Left renal pelvis (tissue), 4 donors: ENCODE results near the gene ALOXE3. TPM values are rescaled to one million over a fixed set of nuclear protein-coding genes. Genes with fewer than 3 reads are reported as not detected.
"Not testable (repeated sequence)": the region's sequence is repeated elsewhere in the genome, so short reads cannot be mapped to it uniquely, and the experiment has no call there.

Experiments
- DNase-seq, 4 donors: peaks; one replicate each; pipeline ENCODE4 v3.0.0-alpha.2; 2013; ENCODE audit warnings: low read depth in 4 of 4, low spot score in 3 of 4
- polyA plus RNA-seq, 4 donors: library from polyadenylated mRNA; unstranded; fragments of 120-200 nt; gene quantifications; one replicate each; pipeline ENCODE4 v1.2.1, GENCODE V29; 2013; ENCODE audit not compliant: insufficient read length in 4 of 4

The ALOXE3 gene
- polyA plus RNA-seq, 4 donors = 0.24 TPM; not detected in 3

DNA sequence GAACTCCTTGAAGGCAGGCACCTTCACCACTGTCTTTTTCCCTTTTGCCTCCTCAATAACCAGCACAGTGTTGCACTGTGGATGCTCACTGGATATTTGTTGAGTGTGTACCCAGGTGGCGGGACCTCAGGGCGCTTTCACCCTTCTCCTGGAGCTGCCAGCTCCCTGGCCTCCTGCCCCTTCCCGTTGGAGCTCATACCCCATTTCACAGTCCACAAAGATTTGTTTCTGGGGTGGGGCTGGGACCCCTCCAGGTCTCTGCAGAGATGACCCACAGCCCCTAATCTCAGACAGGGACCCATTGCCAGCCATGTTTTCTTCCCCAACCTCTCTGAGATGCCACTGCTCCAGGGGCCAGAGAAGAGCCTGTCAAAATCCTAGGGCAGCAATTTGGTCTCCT, 43.2 kb downstream of the ALOXE3 start:
- no peak for DNase-seq

DNA sequence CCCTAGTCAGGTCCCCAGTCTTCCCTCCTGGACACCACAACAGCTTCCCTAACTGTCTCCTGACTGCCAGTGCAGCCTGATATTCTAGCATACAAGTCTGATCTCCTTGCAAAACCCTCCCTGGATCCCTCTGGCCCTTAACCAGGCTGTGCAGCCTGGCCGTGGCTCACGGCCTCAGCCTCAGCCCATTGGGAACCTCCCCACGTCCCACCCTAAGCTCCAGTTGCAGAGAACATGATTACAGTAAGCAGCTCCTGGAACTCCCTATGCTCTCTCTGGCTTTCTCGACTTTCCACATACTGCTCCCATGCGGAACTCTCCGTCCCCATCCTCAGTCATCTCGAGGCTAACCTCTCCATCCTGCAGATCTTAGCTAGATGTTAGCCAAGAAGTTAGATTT, 43.8 kb downstream of the ALOXE3 start:
- DNase-seq = no peak

DNA sequence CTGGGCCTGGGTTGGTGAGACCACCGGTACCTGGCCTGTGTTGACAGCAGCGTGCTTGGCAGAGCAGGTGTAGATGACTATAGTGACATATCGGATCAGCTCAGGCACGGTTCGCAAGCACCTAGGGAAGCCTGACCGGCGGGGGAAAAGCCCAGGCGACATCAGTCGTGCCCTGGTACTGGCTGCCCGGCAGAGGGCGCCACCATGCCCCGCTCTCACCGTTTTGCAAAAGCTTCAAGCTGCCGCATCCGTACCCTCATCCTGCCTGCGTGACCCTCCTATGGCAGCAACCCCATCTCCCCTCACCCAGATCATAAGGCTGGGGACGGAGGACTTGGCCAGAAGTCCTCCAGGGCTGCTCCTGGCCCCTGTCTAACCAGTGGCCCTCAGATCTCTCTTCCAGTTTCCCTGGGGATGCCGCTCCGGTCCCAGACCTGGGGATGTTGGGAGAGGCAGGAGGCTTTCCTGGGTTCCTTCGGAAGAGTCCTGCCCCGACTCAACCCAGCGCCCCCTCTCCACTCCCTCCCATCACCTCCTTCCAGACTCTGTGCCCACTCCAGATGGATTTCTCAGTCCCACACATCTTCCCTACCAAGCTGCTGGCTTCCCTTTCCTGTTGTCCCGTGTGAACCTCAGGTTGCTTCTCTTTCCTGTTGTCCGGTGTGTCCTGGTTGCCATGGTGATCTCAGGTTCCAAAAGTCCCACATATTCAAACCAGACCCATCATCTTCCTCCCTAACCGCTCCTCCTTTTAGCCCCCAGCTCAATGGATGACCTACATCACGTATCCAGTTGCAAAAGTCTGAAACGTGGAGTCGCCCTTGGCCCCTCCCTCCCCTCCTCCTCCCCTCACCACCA, 44.5 kb downstream of the ALOXE3 start:
- no peak for DNase-seq

DNA sequence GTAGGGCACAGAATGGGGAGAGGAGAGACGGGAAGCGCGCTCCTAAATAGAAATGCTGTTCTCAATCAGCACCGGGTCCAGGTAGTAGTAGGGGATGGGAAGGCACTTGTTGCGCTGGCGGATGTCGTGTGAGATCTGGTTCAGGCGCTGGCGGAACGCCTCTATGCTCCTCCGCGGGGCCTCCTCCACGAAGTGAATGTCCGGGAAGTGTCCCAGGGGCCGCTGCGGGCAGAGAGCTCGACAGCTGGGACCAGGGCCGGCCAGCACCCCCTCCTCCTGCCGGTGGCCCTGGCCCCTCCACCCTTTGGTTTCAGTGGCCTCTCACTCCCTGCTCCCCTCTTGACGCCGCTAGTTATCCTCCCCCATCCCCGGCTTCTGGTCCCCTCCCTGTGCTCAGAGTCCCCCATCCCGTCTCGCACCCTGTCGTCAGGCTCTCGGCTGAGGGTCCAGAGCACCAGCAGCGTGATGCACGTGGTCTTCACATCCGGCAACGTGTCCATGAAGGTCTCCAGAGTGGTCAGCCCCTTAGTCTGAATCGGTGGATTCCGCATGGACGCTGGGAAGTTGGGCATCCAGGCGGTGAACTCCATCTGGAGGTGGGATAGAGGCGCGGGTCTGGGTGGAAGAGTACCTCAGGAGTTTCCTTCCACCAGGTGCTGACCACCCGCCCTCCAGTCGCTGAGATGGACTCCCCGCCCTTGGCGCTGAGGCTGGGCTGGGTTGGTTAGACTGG, 45.4 kb downstream of the ALOXE3 start:
- no peak for DNase-seq

DNA sequence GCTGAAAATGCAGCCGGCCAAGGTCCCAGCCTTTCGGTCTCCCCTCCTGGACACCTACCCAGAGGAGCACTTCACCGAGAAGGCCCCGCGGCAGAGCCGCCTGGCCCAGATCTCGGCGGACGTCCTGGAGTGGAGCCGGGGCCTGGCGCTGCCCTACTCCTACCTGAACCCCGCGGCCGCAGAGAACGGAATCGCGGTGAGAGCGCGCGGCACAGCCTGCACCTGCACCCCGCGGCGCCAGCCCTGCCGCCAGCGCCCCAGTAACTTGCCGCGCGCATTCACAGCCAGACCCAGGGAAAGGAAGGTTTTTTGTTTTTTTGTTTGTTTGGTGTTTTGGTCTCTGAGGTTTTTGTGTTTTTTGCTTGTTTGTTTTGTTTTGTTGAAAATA, 46.0 kb downstream of the ALOXE3 start:
- DNase-seq = no peak

DNA sequence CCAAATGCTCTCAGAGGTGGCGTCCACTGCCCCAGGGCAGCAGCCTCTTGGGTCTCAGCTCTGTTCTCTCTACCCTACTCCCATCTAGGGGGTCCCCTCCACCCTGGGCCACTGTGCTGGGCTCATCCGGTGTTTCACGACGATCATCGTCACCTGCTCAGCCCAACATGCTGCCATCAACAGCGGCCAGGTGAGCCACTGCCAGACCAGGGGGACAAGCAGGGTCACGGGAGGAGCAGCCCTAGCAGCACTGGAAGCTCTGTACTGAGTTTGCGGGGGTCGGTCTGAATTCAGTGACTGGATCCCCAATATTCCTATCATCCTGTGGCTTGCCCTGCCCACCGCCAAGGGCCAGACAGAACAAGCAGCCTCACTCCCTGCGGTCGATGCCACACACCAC, 46.8 kb downstream of the ALOXE3 start:
- no peak for DNase-seq

DNA sequence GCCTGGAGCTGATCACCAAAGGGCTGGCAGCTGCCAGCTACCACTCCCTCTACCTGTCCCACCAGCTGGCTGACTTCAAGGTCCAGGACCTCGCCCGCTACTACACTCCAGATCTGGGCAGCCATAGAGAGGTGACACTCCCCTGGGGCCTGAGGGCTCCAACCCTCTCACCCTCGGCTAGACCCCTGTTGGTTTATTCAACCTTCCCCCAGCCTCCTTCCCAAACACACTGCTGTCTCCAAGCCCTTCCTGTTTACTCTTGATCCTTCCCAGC, 48.8 kb downstream of the ALOXE3 start:
- no peak for DNase-seq

DNA sequence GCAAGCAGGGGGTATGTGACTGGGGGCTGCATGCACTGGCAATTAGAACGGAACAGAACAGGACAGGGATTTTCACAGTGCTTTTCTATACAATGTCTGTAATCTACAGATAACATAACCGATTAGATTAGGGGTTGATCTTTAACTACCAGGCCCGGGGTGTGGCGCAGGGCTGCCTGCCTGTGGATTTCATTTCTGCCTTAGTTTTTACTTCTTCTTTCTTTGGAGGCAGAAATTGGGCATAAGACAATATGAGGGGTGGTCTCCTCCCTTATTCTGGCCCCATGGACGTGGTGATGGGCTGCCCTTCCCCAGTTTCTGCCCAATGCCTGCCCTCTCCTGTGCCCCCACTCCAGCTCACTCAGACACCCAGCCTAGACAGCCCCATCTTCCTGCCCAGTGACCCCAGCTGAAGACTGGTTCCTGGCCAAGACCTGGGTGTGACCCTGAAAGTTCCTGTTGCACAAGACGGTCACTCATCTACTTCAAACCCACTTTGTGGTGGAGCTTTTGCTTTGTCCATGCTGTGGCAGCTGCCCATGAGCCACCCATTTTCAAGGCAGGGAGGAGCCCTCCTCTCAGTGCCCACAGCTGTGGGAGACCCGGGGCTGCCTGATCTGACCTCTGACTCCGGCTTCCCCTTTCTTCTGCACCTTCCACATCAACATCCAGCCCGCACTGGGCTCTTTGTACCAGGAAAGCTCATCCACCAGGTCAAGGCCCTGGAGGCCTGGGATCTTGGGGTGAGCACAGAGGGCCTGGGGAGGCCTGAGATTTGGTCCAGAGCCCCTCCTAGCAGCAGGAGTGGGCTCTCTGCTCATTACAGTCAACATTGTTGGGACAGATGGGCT, 49.4 kb downstream of the ALOXE3 start:
- DNase-seq = no peak

DNA sequence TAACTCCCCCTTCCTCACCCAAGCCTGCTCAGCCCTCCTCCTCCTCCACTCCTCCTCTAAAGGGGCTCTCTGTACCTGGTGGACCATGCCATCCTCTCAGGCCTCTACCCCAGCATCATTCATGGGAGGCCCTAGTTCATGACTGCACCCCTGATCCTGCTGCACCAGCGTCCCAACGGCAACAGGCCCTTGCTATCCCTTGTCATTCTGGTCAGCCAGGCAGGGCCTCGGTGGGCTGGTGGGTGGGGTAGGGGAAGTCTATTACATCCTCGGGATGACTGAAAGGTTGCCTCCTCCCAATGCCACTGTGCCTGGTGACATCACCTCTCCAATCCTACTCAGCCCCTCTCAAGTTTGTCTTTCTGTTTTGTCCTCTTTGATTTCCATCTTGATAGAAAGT, 50.5 kb downstream of the ALOXE3 start:
- DNase-seq = no peak

DNA sequence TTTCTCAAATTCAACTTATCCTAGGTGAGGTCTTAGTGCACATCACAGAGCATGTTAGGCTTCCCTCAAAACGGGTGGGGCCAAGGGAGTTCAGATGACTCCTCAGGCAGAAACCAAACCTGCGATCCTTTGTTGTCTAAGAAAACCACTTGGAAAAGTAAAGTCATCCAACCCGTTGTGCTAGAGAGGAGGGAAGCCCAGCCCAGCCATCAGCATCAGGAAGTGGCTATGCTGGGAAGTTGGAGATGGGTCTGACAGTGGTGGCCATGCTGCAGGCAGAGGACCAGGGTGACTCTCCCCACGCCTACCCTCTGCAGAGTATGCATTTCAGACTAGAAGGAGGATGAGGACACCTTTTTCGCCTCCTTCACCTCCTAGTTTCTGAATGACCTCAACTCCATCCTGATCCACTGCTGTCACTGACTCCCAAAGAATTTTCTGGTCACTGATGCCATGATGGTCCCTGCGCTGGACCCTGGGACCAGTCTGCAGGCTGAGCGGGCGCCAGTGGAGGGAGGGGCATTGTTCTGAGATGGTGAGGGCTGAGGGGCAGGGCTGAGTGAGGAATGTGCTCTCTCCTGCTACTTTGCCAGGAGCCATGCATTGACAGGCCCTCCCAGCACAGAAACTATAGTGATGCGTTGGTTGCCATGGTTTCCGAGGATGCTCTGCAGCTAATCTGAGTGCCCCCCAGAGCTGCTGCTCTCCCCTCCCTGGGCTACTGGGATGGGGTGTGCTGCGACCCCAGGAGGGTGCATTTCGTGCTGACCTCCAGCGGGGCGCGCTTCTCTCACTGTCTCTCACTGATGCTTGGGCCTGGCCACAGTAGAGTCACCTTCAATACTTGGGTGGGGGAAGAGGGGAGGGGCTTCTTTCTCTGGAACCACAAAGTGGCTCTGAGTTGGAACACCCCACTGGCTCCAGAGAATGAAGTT, 51.2 kb downstream of the ALOXE3 start:
- DNase-seq = no peak

DNA sequence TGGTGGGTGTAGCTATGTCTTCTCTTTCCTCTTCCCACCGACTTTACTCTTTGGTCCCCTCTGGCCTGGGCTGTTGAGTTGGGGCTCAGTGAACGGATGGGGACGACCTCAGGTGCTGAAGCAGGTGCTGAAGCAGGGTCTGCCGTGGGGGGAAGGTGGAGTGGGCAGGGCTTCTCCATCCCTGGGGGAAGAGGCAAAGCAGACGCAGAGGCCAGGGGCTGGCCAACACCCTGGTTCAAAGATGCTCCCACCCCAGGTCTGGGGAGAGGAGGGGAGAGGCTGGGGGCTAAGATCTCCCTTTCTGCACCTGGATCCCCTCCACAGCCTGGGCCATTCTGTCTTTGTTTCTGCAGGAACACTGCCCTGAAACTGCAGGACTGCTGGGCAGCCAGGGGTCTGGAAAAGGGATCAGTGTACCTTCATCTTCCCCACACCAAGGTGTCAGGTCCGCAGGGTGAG, 53.7 kb downstream of the ALOXE3 start:
- DNase-seq = no peak

DNA sequence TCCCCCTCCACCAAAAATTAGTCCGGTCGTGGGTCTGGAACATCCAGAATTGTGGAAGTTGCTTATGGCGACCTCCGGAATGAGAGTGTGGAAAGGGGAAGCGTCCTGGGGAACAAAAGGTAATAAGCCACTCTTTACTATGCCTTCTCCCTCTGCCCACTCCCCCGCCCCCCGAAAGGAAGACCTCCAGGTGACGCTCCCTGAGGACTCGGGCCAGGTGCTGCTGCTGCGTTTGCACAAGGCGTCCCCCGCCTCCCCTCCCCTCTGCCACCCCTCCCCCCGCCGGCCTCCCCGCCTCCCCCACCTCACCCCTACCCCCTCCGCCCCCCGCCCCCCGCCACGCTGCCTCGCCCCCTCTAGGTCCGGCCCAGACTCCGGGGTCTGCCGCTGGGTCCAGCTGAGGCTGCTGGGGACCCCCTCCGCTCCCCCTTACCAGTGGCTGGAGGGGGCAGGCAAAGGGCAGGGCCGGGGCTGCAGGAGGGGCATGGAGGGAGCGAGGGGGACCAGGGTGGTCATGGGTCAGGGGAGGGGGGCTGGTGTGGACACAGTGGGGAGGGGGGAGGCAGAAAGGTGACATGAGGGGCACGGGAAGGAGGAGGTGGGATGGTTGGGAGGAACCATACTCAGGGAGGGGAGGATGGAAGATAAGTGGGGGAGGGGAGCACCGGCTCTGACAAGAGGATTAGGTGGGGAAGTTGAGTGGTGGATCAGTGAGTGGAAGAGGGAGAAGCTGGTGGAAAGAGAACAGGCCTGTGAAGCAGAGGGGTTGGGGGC, 54.4 kb downstream of the ALOXE3 start:
- DNase-seq = no peak

DNA sequence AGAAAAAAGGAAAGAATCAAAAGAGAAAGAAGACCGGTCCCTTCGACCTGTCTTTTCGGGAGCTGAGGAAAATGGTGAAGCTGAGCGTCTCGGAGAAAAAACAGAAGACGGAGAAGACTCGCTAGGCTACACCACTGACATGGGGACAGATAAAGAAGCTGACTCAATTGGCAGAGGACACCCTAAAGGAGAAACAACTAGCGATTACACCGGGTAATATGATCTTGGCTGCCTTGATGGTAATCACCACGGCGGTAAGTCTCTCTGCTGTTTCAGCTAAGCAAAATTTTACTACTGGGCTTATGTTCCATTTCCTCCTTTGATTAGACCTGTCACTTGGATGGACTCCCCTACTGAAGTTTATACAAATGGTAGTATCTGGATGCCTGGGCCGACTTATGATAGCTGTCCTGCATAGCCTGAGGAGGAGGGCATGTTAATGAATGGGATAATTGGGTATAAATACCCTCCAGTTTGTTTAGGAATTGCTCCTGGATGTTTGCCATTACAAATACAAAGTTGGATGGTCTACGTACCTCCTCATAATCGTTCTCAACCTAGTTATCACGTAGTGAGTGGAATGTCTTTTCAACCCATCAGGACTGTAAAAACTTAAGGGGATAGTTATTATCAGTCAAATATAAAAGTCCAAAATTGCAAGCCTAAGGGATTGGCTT, 55.4 kb downstream of the ALOXE3 start:
- DNase-seq = no peak

DNA sequence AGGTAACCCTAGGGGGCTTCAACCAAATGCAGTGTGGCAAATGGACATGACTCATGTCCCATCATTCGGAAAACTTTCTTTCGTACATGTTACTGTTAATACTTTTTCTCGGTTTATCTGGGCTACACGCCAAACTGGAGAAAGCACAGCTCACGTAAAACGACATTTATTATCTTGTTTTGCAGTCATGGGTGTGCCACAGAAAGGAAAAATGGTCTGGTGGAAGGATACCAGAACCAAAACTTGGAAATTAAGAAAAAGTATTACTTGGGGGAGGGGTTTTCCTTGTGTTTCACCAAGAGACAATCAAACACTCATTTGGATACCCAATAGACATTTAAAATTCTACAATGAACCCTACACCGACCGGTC, 55.9 kb downstream of the ALOXE3 start:
- DNase-seq = no peak

DNA sequence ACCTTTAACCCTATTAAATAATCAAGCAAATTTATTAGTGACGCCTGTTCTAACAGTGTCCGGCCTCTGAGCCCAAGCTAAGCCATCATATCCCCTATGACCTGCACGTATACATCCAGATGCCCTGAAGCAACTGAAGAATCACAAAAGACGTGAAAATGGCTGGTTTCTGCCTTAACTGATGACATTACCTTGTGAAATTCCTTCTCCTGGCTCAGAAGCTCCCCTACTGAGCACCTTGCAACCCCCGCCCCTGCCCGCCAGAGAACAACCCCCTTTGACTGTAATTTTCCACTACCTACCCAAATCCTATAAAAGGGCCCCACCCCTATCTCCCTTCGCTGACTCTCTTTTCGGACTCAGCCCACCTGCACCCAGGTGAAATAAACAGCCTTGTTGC, 56.5 kb downstream of the ALOXE3 start:
- DNase-seq = not testable (repeated sequence)

DNA sequence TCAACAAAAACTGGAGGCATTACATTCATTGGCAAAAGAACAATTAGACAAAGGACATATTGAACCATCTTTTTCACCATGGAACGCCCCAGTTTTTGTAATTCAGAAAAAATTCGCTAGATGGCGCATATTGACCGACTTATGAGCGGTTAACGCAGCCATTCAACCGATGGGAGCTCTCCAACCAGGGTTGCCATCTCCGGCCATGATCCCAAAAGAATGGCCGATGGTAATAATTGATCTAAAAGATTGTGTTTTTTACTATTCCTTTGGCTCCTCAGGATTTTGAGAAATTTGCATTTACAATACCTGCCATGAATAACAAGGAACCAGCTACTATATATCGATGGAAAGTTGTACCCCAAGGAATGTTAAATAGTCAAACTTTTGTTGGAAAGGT, 58.0 kb downstream of the ALOXE3 start:
- no peak for DNase-seq

DNA sequence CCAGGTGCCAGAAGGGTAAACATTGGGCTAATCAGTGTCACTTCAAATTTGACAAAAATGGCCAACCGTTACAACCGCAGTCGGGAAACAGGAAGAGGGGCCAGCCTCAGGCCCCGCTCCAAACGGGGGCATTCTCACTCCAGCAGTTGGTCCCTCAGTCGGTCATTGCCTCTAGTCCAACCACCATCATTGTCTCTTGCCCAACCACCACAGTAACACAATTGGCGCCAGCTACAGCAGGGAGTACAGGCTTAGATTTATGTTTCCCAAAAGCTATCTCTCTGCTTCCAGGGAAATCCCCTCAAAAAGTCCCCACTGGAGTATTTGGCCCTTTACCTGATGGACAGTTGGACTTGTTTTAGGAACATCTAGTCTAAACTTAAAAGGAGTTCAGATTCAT, 59.2 kb downstream of the ALOXE3 start:
- no peak for DNase-seq

DNA sequence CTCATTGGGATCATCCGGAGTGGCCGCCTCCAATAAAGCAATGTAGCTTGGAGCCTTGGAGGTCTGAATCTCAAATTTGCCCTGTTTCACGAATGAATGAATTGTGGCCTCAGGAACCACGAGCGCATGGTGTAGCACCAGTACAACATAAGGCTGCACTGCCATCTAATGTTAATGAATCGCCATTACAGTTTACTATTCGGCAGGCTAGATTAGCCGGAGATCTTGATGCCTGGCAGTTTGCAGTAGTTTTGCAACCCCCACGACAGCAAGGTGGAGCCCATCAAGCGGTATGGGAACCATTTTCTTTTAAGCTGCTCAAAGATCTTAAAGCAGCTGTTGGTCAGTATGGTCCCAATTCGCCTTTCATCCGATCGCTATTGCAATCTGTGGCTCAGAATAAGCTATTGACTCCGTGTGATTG, 60.6 kb downstream of the ALOXE3 start:
- peak in 2 of 4 donors; percentile 57 to 77 for DNase-seq
